KBM-7 (cell line): ENCODE data around the gene TSPAN6.

Source experiments
- DNase-seq: peaks from one replicate; pipeline ENCODE4 v3.0.0-alpha.2; 2015
- in situ Hi-C: fragments of 300-500 bp; cut with MboI; formaldehyde crosslinking; loops from 2 replicates; pipeline ENCODE4 v1.14.3; 2020; ENCODE audit warnings: low sequenced_read_pairs, low pct_unique_long_range_greater_than_20kb, mixed read lengths

The TSPAN6 gene

GRCh38 chrX:100649550-100650356 lies 13.1 kb upstream of the TSPAN6 start:
- DNase-seq = no peak

GRCh38 chrX:100648458-100649417 lies 12.1 kb upstream of the TSPAN6 start:
- in situ Hi-C loops = no loop called here
- no peak for DNase-seq

More at GRCh38 chrX:100649550-100650356, 13.1 kb upstream of the TSPAN6 start:
- in situ Hi-C loops = no loop called here

GRCh38 chrX:100647739-100648138 lies 11.1 kb upstream of the TSPAN6 start:
- DNase-seq = no peak
- in situ Hi-C loops = no loop called here

GRCh38 chrX:100647095-100647494 lies 10.5 kb upstream of the TSPAN6 start:
- DNase-seq = no peak
- in situ Hi-C loops = no loop called here

- no peak for DNase-seq
- in situ Hi-C loops = no loop called here
These were observed 8.5 kb upstream of the TSPAN6 start for GRCh38 chrX:100645106-100645505.

GRCh38 chrX:100643956-100644860 lies 7.6 kb upstream of the TSPAN6 start, which contains the start of gene SRPX2:
Gene SRPX2 (plus strand): TSS chrX:100644199. CDS start chrX:100646323, 2,124 bp downstream.
- peak; percentile 11 for DNase-seq
- in situ Hi-C loops = no loop called here

- DNase-seq = no peak
- in situ Hi-C loops = no loop called here
These were observed 6.6 kb upstream of the TSPAN6 start for GRCh38 chrX:100643212-100643611.

GRCh38 chrX:100642290-100642689 lies 5.7 kb upstream of the TSPAN6 start:
- in situ Hi-C loops = no loop called here
- no peak for DNase-seq

- no peak for DNase-seq
- in situ Hi-C loops = no loop called here
These were observed 651 bp downstream of the TSPAN6 start for GRCh38 chrX:100635989-100636320.

GRCh38 chrX:100635040-100635439 lies 1.6 kb downstream of the TSPAN6 start:
- no peak for DNase-seq
- in situ Hi-C loops = no loop called here

- in situ Hi-C loops = no loop called here
- DNase-seq = peak; percentile 81
These were observed 10.6 kb downstream of the TSPAN6 start for GRCh38 chrX:100625985-100626491.

GRCh38 chrX:100623001-100623400 lies 13.6 kb downstream of the TSPAN6 start:
- in situ Hi-C loops = no loop called here

GRCh38 chrX:100615005-100615404 lies 21.6 kb downstream of the TSPAN6 start:
- DNase-seq = peak; percentile 74
- in situ Hi-C loops = no loop called here

More at GRCh38 chrX:100623001-100623400, 13.6 kb downstream of the TSPAN6 start:
- DNase-seq = no peak

- in situ Hi-C loops = no loop called here
- no peak for DNase-seq
These were observed 24.7 kb downstream of the TSPAN6 start for GRCh38 chrX:100611951-100612350.

GRCh38 chrX:100609591-100609990 lies 27.0 kb downstream of the TSPAN6 start:
- DNase-seq = no peak
- in situ Hi-C loops = no loop called here

GRCh38 chrX:100606753-100607152 lies 29.9 kb downstream of the TSPAN6 start:
- in situ Hi-C loops = no loop called here
- peak; percentile 69 for DNase-seq

GRCh38 chrX:100600758-100601157 lies 35.8 kb downstream of the TSPAN6 start:
- in situ Hi-C loops = no loop called here

GRCh38 chrX:100600340-100600739 lies 36.3 kb downstream of the TSPAN6 start:
- in situ Hi-C loops = no loop called here
- DNase-seq = no peak

More at GRCh38 chrX:100600758-100601157, 35.8 kb downstream of the TSPAN6 start:
- DNase-seq = no peak

- no peak for DNase-seq
- in situ Hi-C loops = no loop called here
These were observed 37.1 kb downstream of the TSPAN6 start for GRCh38 chrX:100599456-100599855.
